ENCODE measurements around the gene MKRN2.

Gene MKRN2

DNA sequence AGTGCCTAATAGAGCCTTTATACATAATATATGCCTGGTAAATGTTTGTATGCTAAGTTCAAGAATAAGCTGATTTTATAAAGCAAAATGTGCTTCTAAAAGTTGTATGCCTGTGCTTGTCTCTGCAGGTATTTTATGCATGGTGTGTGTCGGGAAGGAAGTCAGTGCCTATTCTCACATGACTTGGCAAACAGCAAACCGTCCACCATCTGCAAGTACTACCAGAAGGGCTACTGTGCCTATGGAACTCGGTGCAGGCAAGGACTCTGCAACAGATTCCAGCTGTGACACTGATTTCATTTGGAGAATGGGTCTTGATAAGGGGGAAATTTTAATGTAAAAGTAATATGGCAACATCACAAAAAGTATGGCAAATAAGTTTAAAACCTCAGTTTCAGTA lies 11.9 kb downstream of the MKRN2 start:
- TF ChIP-seq TAF1 (IDR thresholded peaks at IDR 0.05; ENCODE audit: low read depth) (no peak), YY1 (IDR thresholded peaks at IDR 0.05; ENCODE audit: low read depth) (no peak), TCF12 (IDR thresholded peaks at IDR 0.05; ENCODE audit: low read depth) (no peak), RAD21 (IDR thresholded peaks at IDR 0.05; ENCODE audit: low read depth) (no peak), NFIC (IDR thresholded peaks at IDR 0.05) (no peak), ZBTB7A (IDR thresholded peaks at IDR 0.05; ENCODE audit: low read depth) (no peak), TEAD4 (IDR thresholded peaks at IDR 0.05) (no peak), EGR1 (IDR thresholded peaks at IDR 0.05) (no peak)
- TF ChIP-seq, protein P1, sequence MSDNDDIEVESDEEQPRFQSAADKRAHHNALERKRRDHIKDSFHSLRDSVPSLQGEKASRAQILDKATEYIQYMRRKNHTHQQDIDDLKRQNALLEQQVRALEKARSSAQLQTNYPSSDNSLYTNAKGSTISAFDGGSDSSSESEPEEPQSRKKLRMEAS (IDR thresholded peaks at IDR 0.05): no peak
- TF ChIP-seq, protein P2, sequence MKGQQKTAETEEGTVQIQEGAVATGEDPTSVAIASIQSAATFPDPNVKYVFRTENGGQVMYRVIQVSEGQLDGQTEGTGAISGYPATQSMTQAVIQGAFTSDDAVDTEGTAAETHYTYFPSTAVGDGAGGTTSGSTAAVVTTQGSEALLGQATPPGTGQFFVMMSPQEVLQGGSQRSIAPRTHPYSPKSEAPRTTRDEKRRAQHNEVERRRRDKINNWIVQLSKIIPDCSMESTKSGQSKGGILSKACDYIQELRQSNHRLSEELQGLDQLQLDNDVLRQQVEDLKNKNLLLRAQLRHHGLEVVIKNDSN (IDR thresholded peaks at IDR 0.05): no peak

DNA sequence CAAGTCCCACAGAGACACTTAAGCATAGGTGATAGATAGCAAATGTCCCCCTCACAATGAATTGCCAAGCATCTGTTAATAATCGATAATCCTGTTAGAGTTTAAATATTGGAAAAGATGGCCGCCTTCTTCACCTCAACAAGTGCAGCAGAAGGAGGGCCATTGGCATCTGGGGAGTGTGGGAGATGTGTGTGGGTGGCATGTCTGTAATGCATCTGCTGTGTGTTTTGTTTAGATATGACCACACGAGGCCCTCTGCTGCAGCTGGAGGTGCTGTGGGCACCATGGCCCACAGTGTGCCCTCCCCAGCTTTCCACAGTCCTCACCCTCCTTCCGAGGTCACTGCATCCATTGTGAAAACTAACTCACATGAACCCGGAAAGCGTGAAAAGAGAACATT lies 12.9 kb downstream of the MKRN2 start:
- TF ChIP-seq TCF12 (IDR thresholded peaks at IDR 0.05; ENCODE audit: low read depth) (no peak), CEBPB (IDR thresholded peaks at IDR 0.05) (no peak), YY1 (IDR thresholded peaks at IDR 0.05; ENCODE audit: low read depth) (no peak), ZBTB7A (IDR thresholded peaks at IDR 0.05; ENCODE audit: low read depth) (no peak), TEAD4 (IDR thresholded peaks at IDR 0.05) (no peak), CREB1 (IDR thresholded peaks at IDR 0.05; ENCODE audit: low read depth) (no peak), TAF1 (IDR thresholded peaks at IDR 0.05; ENCODE audit: low read depth) (no peak), EP300 (IDR thresholded peaks at IDR 0.05; ENCODE audit: borderline replicate concordance) (no peak), FOXM1 (IDR thresholded peaks at IDR 0.05; ENCODE audit: borderline replicate concordance, low read depth) (no peak), NFIC (IDR thresholded peaks at IDR 0.05) (no peak), RAD21 (IDR thresholded peaks at IDR 0.05; ENCODE audit: low read depth) (no peak)
- TF ChIP-seq, protein P3, sequence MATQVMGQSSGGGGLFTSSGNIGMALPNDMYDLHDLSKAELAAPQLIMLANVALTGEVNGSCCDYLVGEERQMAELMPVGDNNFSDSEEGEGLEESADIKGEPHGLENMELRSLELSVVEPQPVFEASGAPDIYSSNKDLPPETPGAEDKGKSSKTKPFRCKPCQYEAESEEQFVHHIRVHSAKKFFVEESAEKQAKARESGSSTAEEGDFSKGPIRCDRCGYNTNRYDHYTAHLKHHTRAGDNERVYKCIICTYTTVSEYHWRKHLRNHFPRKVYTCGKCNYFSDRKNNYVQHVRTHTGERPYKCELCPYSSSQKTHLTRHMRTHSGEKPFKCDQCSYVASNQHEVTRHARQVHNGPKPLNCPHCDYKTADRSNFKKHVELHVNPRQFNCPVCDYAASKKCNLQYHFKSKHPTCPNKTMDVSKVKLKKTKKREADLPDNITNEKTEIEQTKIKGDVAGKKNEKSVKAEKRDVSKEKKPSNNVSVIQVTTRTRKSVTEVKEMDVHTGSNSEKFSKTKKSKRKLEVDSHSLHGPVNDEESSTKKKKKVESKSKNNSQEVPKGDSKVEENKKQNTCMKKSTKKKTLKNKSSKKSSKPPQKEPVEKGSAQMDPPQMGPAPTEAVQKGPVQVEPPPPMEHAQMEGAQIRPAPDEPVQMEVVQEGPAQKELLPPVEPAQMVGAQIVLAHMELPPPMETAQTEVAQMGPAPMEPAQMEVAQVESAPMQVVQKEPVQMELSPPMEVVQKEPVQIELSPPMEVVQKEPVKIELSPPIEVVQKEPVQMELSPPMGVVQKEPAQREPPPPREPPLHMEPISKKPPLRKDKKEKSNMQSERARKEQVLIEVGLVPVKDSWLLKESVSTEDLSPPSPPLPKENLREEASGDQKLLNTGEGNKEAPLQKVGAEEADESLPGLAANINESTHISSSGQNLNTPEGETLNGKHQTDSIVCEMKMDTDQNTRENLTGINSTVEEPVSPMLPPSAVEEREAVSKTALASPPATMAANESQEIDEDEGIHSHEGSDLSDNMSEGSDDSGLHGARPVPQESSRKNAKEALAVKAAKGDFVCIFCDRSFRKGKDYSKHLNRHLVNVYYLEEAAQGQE (IDR thresholded peaks at IDR 0.05; ENCODE audit: low read depth): no peak
- TF ChIP-seq, protein P2 (IDR thresholded peaks at IDR 0.05): no peak
- TF ChIP-seq, protein P1 (IDR thresholded peaks at IDR 0.05): no peak

DNA sequence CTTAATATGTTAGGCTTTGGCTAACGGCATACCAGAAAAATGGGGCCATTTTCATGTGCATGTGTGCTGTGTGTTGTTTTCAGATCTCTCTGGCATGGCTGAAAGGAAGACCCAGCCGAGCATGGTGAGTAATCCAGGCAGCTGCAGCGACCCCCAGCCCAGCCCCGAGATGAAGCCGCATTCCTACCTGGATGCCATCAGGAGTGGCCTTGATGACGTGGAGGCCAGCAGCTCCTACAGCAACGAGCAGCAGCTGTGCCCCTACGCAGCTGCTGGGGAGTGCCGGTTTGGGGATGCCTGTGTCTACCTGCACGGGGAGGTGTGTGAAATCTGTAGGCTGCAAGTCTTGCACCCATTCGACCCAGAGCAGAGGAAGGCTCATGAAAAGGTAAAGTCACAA lies 15.1 kb downstream of the MKRN2 start:
- no peak for TF ChIP-seq TEAD4 (IDR thresholded peaks at IDR 0.05)
- no peak for TF ChIP-seq FOXM1 (IDR thresholded peaks at IDR 0.05; ENCODE audit: borderline replicate concordance, low read depth)
- TF ChIP-seq EP300 (IDR thresholded peaks at IDR 0.05; ENCODE audit: borderline replicate concordance): no peak
- TF ChIP-seq CREB1 (IDR thresholded peaks at IDR 0.05; ENCODE audit: low read depth): no peak

DNA sequence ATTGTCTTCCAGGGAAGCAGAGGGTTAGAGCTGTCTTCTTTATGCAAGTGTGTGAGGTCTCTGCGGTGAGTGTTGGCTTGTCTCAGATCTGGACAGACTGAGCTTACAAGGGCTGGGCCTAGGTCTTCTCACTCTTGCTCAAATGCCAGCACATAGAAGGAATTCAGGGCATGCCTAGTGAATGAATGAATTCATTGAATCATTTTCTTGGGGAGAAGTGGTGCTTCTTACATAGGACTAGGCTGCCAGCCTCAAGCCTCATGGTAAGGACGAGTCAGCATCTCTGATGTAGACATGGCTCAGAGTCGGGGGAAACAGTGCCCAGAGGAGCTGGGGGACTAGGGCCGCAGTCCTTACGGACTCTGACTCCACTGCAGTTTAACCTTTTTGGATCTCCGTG lies 17.2 kb downstream of the MKRN2 start:
- no peak for TF ChIP-seq CREB1 (IDR thresholded peaks at IDR 0.05; ENCODE audit: low read depth)
- TF ChIP-seq, protein P3 (IDR thresholded peaks at IDR 0.05; ENCODE audit: low read depth): no peak
- no peak for TF ChIP-seq RAD21 (IDR thresholded peaks at IDR 0.05; ENCODE audit: low read depth)
- no peak for TF ChIP-seq ZBTB7A (IDR thresholded peaks at IDR 0.05; ENCODE audit: low read depth)
- no peak for TF ChIP-seq FOXM1 (IDR thresholded peaks at IDR 0.05; ENCODE audit: borderline replicate concordance, low read depth)
- TF ChIP-seq EGR1 (IDR thresholded peaks at IDR 0.05): no peak
- TF ChIP-seq, protein P2 (IDR thresholded peaks at IDR 0.05): no peak

DNA sequence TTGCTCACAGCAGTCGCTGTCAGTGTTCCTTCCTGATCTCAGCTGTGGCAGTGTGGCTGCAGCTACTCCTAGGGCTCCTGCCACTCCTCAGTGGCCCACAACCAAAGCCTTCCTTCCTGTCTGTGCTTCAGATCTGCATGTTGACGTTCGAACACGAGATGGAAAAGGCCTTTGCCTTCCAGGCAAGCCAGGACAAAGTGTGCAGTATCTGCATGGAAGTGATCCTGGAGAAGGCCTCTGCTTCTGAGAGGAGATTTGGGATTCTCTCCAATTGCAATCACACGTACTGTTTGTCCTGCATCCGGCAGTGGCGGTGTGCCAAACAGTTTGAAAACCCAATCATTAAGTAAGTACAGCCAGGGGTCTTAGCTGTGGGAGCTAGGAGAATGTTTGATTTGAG lies 17.8 kb downstream of the MKRN2 start:
- TF ChIP-seq EP300 (IDR thresholded peaks at IDR 0.05; ENCODE audit: borderline replicate concordance) (no peak), CREB1 (IDR thresholded peaks at IDR 0.05; ENCODE audit: low read depth) (no peak), EGR1 (IDR thresholded peaks at IDR 0.05) (no peak), RAD21 (IDR thresholded peaks at IDR 0.05; ENCODE audit: low read depth) (no peak), NFIC (IDR thresholded peaks at IDR 0.05) (no peak), YY1 (IDR thresholded peaks at IDR 0.05; ENCODE audit: low read depth) (no peak), CEBPB (IDR thresholded peaks at IDR 0.05) (no peak), TEAD4 (IDR thresholded peaks at IDR 0.05) (no peak), TAF1 (IDR thresholded peaks at IDR 0.05; ENCODE audit: low read depth) (no peak), FOXM1 (IDR thresholded peaks at IDR 0.05; ENCODE audit: borderline replicate concordance, low read depth) (no peak), ZBTB7A (IDR thresholded peaks at IDR 0.05; ENCODE audit: low read depth) (no peak), TCF12 (IDR thresholded peaks at IDR 0.05; ENCODE audit: low read depth) (no peak)
- TF ChIP-seq, protein P3 (IDR thresholded peaks at IDR 0.05; ENCODE audit: low read depth): no peak
- TF ChIP-seq, protein P1 (IDR thresholded peaks at IDR 0.05): no peak
- TF ChIP-seq, protein P2 (IDR thresholded peaks at IDR 0.05): no peak

Measured in Ishikawa (cell line).